Testis (tissue), 3 donors: Measurements from ENCODE around the gene ABL2. TPM values are rescaled to one million over a fixed set of nuclear protein-coding genes. Genes with fewer than 3 reads are reported as not detected.
"Not testable (repeated sequence)": the region's sequence is repeated elsewhere in the genome, so short reads cannot be mapped to it uniquely, and the experiment has no call there.

Source experiments
- DNase-seq: peaks from one replicate; pipeline ENCODE4 v3.0.0-alpha.2; 2019
- H3K27ac ChIP-seq, 2 donors: fragments of 200-600 bp; sonication (generic); one replicate each; pipeline ENCODE4 v1.5.1; 2019
- H3K27me3 ChIP-seq: fragments of 200-600 bp; sonication (generic); one replicate; pipeline ENCODE4 v1.5.1; 2019
- H3K36me3 ChIP-seq: fragments of 200-600 bp; sonication (generic); one replicate; pipeline ENCODE4 v1.5.1; 2017; ENCODE audit warnings: low read depth; ENCODE audit errors: missing control alignments
- H3K4me1 ChIP-seq: fragments of 200-600 bp; sonication (generic); one replicate; pipeline ENCODE4 v1.5.1; 2019
- H3K4me3 ChIP-seq, 2 donors: fragments of 200-600 bp; sonication (generic); one replicate each; pipeline ENCODE4 v1.5.1; 2017 to 2019
- H3K9me3 ChIP-seq: fragments of 200-600 bp; sonication (generic); one replicate; pipeline ENCODE4 v1.5.1; 2017
- CTCF ChIP-seq, 3 experiments: fragments of 450-650 bp in 2 of 3; fragments of 200-600 bp in 1 of 3; sonication (generic) in 1 of 3; IDR thresholded peaks; one replicate each; pipeline ENCODE4 v1.5.1; 2016 to 2019; ENCODE audit warnings: antibody characterized with exemption in 3 of 3, mild to moderate bottlenecking in 2 of 3, moderate library complexity in 1 of 3
- POLR2A ChIP-seq: fragments of 450-650 bp; IDR thresholded peaks from one replicate; pipeline ENCODE4 v1.6.1; 2017; ENCODE audit warnings: antibody characterized with exemption, mild to moderate bottlenecking, moderate library complexity
- WGBS, 2 donors: methylation state at CpG; one replicate each; pipeline ENCODE4 v1.1.5; 2018; 5-methylcytosine and 5-hydroxymethylcytosine counted together
- intact Hi-C: fragments of 100-400 bp; cut with DNase I; formaldehyde crosslinking; loops from one replicate; pipeline ENCODE4 v1.15.1; 2023; ENCODE audit warnings: low total_unique reads
- polyA plus RNA-seq: library from polyadenylated mRNA; stranded (reverse); fragments of 350-450 nt; fragmentation: Illumina TruSeq; extraction: RNeasy Lipid Tissue Mini Kit (QIAGEN cat#74804); gene quantifications from one replicate; pipeline ENCODE4 v1.2.3, GENCODE V29; 2014; ENCODE audit warnings: low read depth, low replicate concordance; ENCODE audit not compliant: insufficient read depth
- total RNA-seq, 2 donors: library from RNA; depleted of rRNA; stranded (reverse); fragments of >200 nt; gene quantifications; one replicate each; pipeline ENCODE4 v1.2.3, GENCODE V29; 2016

ABL2 gene
- total and polyA plus RNA-seq, 3 donors from 2014 or later: 12.4 to 22.9 (median 21.9) TPM

GRCh38 chr1:179231923-179232322 is 2.4 kb upstream of the ABL2 start:
- Histone ChIP-seq H3K4me1 (peaks cover 9% of the 10 kb centered on the region), H3K9me3 (no peaks in the 10 kb centered on the region), H3K27ac (no peak overlapping the region), H3K36me3 (no peaks in the 10 kb centered on the region), H3K4me3 (no peak overlapping the region), H3K27me3 (no peaks in the 10 kb centered on the region)
- TF ChIP-seq CTCF (IDR thresholded peaks at IDR 0.05): no peak
- TF ChIP-seq POLR2A: no peak
- intact Hi-C loops: no loop called here
- 95 to 98% methylated on average over 4 of the region's 4 CpGs for WGBS, 2 donors
- no peak for DNase-seq

GRCh38 chr1:179230721-179231120 is 1.2 kb upstream of the ABL2 start:
- H3K4me1 ChIP-seq: peaks cover 9% of the 10 kb centered on the region
- intact Hi-C loops: no loop called here
- WGBS, 2 donors: 42 to 47% methylated on average over 3 of the region's 3 CpGs
- H3K27me3 ChIP-seq: no peaks in the 10 kb centered on the region
- H3K9me3 ChIP-seq: no peaks in the 10 kb centered on the region
- no peak for DNase-seq
- H3K4me3 ChIP-seq: no peak overlapping the region
- H3K27ac ChIP-seq: no peak overlapping the region
- TF ChIP-seq POLR2A (no peak), CTCF (IDR thresholded peaks at IDR 0.05) (no peak)
- H3K36me3 ChIP-seq: no peaks in the 10 kb centered on the region

GRCh38 chr1:179230251-179230650 is 774 bp upstream of the ABL2 start:
- H3K27ac ChIP-seq: peak overlapping the region in 1 of 2 donors; percentile 92
- H3K27me3 ChIP-seq: no peaks in the 10 kb centered on the region

GRCh38 chr1:179228783-179229213 is 679 bp downstream of the ABL2 start:
- peak overlapping the region; percentile 84 to 99 for H3K4me3 ChIP-seq
- no peaks in the 10 kb centered on the region for H3K36me3 ChIP-seq
- H3K27me3 ChIP-seq: no peaks in the 10 kb centered on the region
- intact Hi-C loops: no loop called here
- peak; percentile 71 for DNase-seq
- no peaks in the 10 kb centered on the region for H3K9me3 ChIP-seq
- H3K4me1 ChIP-seq: peaks cover 9% of the 10 kb centered on the region
- TF ChIP-seq POLR2A (no peak), CTCF (IDR thresholded peaks at IDR 0.05) (no peak)
- 0 to 3% methylated on average over 11 to 19 of the region's 19 CpGs for WGBS, 2 donors
- H3K27ac ChIP-seq: peak overlapping the region; percentile 60 to 92

More at GRCh38 chr1:179230251-179230650, 774 bp upstream of the ABL2 start:
- H3K4me3 ChIP-seq: peak overlapping the region; percentile 84 to 99
- DNase-seq: no peak
- peaks cover 9% of the 10 kb centered on the region for H3K4me1 ChIP-seq
- no peaks in the 10 kb centered on the region for H3K9me3 ChIP-seq
- 42% methylated on average over 5 of the region's 5 CpGs for WGBS, 2 donors
- intact Hi-C loops: no loop called here
- TF ChIP-seq POLR2A (no peak), CTCF (IDR thresholded peaks at IDR 0.05) (no peak)
- no peaks in the 10 kb centered on the region for H3K36me3 ChIP-seq

GRCh38 chr1:179226738-179227137 is 2.7 kb downstream of the ABL2 start:
- no peak for DNase-seq
- Histone ChIP-seq H3K4me3 (no peak overlapping the region), H3K36me3 (no peaks in the 10 kb centered on the region), H3K27ac (no peak overlapping the region), H3K9me3 (no peaks in the 10 kb centered on the region), H3K4me1 (peaks cover 9% of the 10 kb centered on the region), H3K27me3 (no peaks in the 10 kb centered on the region)
- TF ChIP-seq POLR2A: no peak
- TF ChIP-seq CTCF (IDR thresholded peaks at IDR 0.05): no peak
- intact Hi-C loops: no loop called here

- H3K4me3 ChIP-seq, intact Hi-C loops, DNase-seq, H3K36me3 ChIP-seq, H3K27me3 ChIP-seq, H3K27ac ChIP-seq, H3K4me1 ChIP-seq, H3K9me3 ChIP-seq: not testable (repeated sequence)
- 95 to 96% methylated on average over 8 of the region's 8 CpGs for WGBS, 2 donors
These were observed 5.0 kb downstream of the ABL2 start for GRCh38 chr1:179224466-179224865.

- H3K9me3 ChIP-seq, DNase-seq, intact Hi-C loops, H3K27me3 ChIP-seq, H3K4me3 ChIP-seq, H3K4me1 ChIP-seq, H3K36me3 ChIP-seq, H3K27ac ChIP-seq: not testable (repeated sequence)
- 58 to 64% methylated on average over 7 of the region's 7 CpGs for WGBS, 2 donors
These were observed 8.4 kb downstream of the ABL2 start for GRCh38 chr1:179221121-179221520.
